Hepatocyte (in vitro differentiated cells): Measurements from ENCODE around the gene CSF1R.

Source experiments
- EZH2 ChIP-seq: fragments of 200-600 bp; sonication (generic); IDR thresholded peaks from 2 replicates; pipeline ENCODE4 v1.6.1; 2016; ENCODE audit warnings: antibody characterized with exemption, mild to moderate bottlenecking, borderline replicate concordance
- EZH2phosphoT487 ChIP-seq: fragments of 200-600 bp; sonication (generic); IDR thresholded peaks from one replicate; pipeline ENCODE4 v1.6.1; 2018; ENCODE audit warnings: antibody characterized with exemption, mild to moderate bottlenecking, low read depth, moderate library complexity; ENCODE audit not compliant: unreplicated experiment, severe bottlenecking
- TF ChIP-seq, protein P1 (sequence below): fragments of 200-600 bp; sonication (generic); IDR thresholded peaks from 2 replicates; pipeline ENCODE4 v1.5.1; 2016; ENCODE audit warnings: antibody characterized with exemption, mild to moderate bottlenecking; ENCODE audit not compliant: poor library complexity

DNA sequence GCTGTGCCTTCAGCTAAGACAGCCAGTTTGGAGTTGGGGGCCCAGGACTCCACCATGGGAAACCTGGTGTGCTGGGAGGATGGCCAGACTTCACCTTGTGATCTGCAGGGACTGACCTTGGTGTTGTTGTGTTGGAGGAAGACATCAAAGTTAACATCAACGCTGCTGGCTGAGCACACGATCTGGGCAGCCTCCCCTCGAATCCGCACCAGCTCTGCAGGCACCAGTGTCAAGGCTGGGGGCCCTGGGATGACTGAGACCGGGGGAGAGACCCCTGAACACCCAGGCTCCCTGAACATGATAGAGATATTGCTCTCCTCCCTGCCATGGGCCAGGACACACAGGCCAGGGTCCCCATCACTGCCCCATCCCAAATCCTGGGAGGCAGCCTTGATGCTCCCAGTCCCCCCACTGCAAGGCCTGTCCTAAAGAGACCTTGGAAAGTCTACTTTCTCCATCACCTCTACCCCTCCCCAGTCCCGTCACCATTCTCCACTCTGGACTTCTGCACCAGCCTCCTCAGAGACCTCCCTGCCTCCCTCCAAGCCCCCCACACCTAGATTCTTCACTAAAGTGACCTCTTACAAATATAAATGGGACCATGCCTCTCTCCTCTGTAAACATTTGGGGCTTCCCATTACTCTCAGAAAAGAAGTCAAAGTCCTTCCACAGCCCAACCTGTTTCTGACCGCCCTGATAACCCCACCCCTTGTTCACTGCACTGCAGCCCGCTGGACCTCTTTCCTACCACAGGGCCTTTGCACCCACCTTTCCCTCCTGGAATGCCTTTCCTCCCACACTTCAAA is 8.2 kb downstream of the CSF1R start:
- TF ChIP-seq, protein P1, sequence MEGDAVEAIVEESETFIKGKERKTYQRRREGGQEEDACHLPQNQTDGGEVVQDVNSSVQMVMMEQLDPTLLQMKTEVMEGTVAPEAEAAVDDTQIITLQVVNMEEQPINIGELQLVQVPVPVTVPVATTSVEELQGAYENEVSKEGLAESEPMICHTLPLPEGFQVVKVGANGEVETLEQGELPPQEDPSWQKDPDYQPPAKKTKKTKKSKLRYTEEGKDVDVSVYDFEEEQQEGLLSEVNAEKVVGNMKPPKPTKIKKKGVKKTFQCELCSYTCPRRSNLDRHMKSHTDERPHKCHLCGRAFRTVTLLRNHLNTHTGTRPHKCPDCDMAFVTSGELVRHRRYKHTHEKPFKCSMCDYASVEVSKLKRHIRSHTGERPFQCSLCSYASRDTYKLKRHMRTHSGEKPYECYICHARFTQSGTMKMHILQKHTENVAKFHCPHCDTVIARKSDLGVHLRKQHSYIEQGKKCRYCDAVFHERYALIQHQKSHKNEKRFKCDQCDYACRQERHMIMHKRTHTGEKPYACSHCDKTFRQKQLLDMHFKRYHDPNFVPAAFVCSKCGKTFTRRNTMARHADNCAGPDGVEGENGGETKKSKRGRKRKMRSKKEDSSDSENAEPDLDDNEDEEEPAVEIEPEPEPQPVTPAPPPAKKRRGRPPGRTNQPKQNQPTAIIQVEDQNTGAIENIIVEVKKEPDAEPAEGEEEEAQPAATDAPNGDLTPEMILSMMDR: no peak
- TF ChIP-seq EZH2: no peak
- no peak for TF ChIP-seq EZH2phosphoT487
